ENCODE data around the gene FRY. TPM values are rescaled to one million over a fixed set of nuclear protein-coding genes. Genes with fewer than 3 reads are reported as not detected.
A peak's percentile ranks its signal among the peaks of the same experiment; 100 is the strongest.

The FRY gene
- total RNA-seq, 4 donors from 2014 or later: 27.4 to 50.4 (median 39.4) TPM

DNA sequence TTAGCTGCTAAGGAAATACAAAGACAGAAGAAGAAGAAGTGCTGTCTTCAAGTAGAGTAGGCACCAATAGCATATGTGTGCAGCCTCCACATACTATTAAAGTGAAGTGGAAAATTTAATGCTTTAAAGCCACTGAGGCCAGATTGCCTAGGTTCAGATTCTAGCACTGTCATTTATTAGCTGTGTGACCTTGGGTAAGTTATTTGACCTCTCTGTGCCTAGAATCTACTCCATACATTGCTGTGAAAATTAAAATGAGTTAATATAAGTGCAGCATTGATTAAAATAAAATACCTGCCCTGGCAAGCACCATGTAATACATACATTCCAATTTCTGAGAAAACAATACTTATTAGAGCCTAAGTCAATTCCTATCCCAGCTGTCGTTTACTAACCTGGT lies 110.5 kb downstream of the FRY start:
- Histone ChIP-seq H3K9me3 (no peaks in the 10 kb centered on the region), H3K4me3 (replicated peaks in 1 of 3) (no peak overlapping the region), H3K27ac (no peak overlapping the region), H3K4me1 (no peaks in the 10 kb centered on the region), H3K36me3 (no peaks in the 10 kb centered on the region), H3K27me3 (no peaks in the 10 kb centered on the region)
- no peak for DNase-seq
- TF ChIP-seq, protein P1, sequence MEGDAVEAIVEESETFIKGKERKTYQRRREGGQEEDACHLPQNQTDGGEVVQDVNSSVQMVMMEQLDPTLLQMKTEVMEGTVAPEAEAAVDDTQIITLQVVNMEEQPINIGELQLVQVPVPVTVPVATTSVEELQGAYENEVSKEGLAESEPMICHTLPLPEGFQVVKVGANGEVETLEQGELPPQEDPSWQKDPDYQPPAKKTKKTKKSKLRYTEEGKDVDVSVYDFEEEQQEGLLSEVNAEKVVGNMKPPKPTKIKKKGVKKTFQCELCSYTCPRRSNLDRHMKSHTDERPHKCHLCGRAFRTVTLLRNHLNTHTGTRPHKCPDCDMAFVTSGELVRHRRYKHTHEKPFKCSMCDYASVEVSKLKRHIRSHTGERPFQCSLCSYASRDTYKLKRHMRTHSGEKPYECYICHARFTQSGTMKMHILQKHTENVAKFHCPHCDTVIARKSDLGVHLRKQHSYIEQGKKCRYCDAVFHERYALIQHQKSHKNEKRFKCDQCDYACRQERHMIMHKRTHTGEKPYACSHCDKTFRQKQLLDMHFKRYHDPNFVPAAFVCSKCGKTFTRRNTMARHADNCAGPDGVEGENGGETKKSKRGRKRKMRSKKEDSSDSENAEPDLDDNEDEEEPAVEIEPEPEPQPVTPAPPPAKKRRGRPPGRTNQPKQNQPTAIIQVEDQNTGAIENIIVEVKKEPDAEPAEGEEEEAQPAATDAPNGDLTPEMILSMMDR (IDR thresholded peaks at IDR 0.05): no peak
- TF ChIP-seq POLR2A (IDR thresholded peaks at IDR 0.05): no peak
- 92 to 100% methylated on average over 1 of the region's 1 CpG for WGBS, 2 donors
- intact Hi-C loops (cut with DNase I): no loop called here

DNA sequence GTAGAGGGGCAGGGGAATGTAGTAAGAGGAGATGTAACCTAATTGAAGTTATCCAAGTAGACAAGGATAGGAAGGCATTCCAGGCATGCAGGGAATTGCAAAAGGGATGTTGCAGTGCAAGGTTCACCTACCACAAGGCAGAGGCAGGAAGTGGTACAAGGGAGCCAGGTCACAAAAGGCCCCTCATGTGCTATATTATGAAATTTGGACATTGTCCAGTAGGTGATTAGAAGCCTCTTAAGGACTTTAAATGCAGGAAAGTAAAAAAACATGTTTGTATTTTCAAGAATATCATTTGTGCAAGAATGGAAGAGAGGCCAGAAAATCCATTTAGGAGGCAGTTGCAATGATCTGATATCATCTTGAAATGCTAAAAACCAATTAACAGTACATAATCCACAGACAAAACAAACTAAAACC lies 111.4 kb downstream of the FRY start:
- no peaks in the 10 kb centered on the region for H3K9me3 ChIP-seq
- no peak overlapping the region for H3K27ac ChIP-seq
- intact Hi-C loops (cut with DNase I): no loop called here
- TF ChIP-seq, protein P1 (IDR thresholded peaks at IDR 0.05): no peak
- TF ChIP-seq POLR2A (IDR thresholded peaks at IDR 0.05): no peak
- DNase-seq: no peak
- no peaks in the 10 kb centered on the region for H3K4me1 ChIP-seq
- no peaks in the 10 kb centered on the region for H3K36me3 ChIP-seq
- H3K27me3 ChIP-seq: no peaks in the 10 kb centered on the region
- no peak overlapping the region for H3K4me3 ChIP-seq (replicated peaks in 1 of 3)

DNA sequence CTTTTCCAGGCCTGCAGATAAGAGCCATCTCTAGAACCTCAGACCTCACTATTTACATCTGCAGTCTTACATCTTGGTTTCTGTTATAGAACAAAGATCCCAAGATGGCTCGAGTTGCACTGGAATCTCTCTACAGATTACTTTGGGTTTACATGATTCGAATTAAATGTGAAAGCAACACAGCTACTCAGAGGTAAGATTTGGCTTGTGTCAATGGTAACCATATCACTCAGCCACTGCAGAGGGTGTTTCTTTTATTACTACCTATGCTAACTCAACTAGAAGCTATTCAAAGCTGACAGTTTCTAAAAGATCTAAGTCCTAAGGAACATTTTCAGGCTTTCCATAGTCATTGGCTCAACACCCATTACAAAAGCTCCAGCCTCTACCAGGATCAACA lies 115.6 kb downstream of the FRY start:
- WGBS, 2 donors: 86% methylated on average over 2 of the region's 2 CpGs
- no peak for DNase-seq
- Histone ChIP-seq H3K4me3 (replicated peaks in 1 of 3) (no peak overlapping the region), H3K9me3 (no peaks in the 10 kb centered on the region), H3K4me1 (peaks cover 0 to 4% of the 10 kb centered on the region in 2 donors), H3K27me3 (no peaks in the 10 kb centered on the region), H3K36me3 (no peaks in the 10 kb centered on the region), H3K27ac (no peak overlapping the region)
- TF ChIP-seq, protein P1 (IDR thresholded peaks at IDR 0.05): no peak
- no peak for TF ChIP-seq POLR2A (IDR thresholded peaks at IDR 0.05)
- intact Hi-C loops (cut with DNase I): no loop called here

DNA sequence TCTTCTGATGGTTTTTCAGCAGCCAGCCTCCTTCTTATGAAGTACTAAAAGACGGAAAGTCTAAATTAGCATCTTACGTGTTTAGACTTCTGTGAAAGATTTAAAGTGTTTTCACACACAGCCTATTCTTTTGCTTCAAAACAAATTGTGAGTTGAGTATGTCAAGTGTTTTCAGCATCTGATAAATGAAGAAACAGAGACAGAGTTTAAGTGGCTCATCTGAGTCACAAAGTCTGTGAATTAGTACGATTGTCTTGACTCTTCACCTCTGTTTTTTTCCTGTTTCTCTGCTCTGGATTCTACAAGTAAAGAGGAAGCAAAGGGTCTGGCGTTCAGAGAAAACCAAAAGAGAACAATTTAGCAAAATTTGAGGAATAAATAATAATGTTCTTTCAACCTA lies 116.4 kb downstream of the FRY start:
- WGBS, 2 donors: 67 to 74% methylated on average over 4 of the region's 4 CpGs
- no peak for TF ChIP-seq POLR2A (IDR thresholded peaks at IDR 0.05)
- TF ChIP-seq, protein P1 (IDR thresholded peaks at IDR 0.05): no peak
- Histone ChIP-seq H3K4me3 (replicated peaks in 1 of 3) (no peak overlapping the region), H3K36me3 (no peaks in the 10 kb centered on the region), H3K27me3 (no peaks in the 10 kb centered on the region), H3K27ac (no peak overlapping the region), H3K9me3 (no peaks in the 10 kb centered on the region), H3K4me1 (peaks cover 0 to 4% of the 10 kb centered on the region in 2 donors)
- DNase-seq: no peak
- intact Hi-C loops (cut with DNase I): no loop called here

DNA sequence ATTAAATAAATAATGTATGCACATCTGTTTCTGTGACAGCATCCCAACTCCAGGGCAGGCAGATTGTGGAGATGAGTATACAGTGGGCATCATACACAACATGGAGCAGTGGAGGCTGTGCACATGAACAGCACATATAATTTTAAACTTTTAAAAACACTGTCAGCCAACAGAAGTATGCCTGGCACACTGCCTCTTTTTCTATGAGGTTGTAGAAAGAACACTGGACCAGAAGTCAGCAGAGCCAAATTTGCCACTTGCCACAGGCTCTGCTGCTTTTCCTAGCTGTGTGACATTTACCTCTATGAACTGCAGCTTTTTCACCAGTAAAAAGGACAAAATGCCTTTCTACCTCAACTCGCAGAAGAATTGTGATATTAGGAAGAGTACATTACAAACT lies 118.7 kb downstream of the FRY start:
- 90 to 91% methylated on average over 1 of the region's 1 CpG for WGBS, 2 donors
- no peak for DNase-seq
- H3K36me3 ChIP-seq: no peaks in the 10 kb centered on the region
- H3K27ac ChIP-seq: peak overlapping the region in 2 of 3 donors; percentile 25 to 41
- TF ChIP-seq, protein P1 (IDR thresholded peaks at IDR 0.05): no peak
- TF ChIP-seq POLR2A (IDR thresholded peaks at IDR 0.05): no peak
- H3K4me3 ChIP-seq (replicated peaks in 1 of 3): no peak overlapping the region
- peaks cover 0 to 4% of the 10 kb centered on the region in 2 donors for H3K4me1 ChIP-seq
- H3K9me3 ChIP-seq: no peaks in the 10 kb centered on the region
- H3K27me3 ChIP-seq: no peaks in the 10 kb centered on the region
- intact Hi-C loops (cut with DNase I): no loop called here
